ENCODE data around the gene ID1.
"Not testable (repeated sequence)": the region's sequence is repeated elsewhere in the genome, so short reads cannot be mapped to it uniquely, and the experiment has no call there.

The ID1 gene

DNA sequence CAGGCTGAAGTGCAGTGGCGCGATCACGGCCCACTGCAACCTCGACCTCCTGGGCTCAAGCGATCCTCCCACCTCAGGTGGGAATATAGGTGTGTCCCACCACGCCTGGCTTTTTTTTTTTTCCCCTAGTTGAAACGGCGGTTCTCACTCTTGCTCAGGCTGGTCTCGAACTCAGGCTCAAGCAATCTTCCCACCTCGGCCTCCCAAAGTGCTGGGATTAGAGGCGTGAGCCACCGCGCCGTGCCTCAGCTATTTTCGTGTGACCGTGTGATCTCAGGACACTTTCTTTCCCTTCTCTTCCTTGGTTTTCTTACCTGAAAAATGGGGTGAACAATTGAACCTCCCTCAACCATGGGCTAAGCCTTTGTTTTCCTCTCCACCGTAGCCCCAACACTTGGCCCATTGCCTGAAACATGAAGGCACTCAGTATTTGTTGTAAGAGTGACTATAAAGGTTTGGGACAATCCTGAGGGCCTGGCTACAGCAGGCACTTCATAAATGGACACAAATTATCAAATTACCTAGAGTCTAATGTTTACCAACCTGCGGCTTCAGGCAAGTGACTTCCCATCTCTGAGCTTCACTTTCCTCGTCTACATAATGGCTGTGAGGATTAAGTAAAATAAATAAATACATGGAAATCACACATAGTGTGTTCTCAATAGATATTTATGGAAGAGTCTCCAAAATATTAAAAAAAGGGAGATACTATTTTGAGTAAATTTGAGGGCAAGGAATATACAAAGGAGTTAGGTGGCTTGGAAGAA, 31.4 kb upstream of the ID1 start:
- no peak for DNase-seq

DNA sequence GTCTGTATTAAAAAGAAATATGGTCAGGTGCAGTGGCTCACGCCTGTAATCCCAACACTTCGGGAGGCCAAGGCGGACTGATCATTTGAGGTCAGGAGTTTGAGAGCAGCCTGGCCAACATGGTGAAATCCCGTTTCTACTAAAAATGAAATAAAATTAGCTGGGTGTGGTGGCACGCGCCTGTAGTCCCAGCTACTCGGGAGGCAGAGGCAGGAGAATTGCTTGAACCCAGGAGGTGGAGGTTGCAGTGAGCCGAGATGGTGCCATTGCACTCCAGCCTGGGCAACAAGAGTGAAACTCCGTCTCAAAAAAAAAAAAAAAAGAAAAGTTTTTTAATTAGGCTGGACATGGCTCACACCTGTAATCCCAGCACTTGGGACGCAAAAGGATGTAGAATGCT, 30.1 kb upstream of the ID1 start:
- DNase-seq, result not testable (repeated sequence)

GRCh38 chr20:31576751-31577150, 28.3 kb upstream of the ID1 start:
- DNase-seq, result no peak

GRCh38 chr20:31577194-31577593, 27.9 kb upstream of the ID1 start:
- no peak for DNase-seq

DNA sequence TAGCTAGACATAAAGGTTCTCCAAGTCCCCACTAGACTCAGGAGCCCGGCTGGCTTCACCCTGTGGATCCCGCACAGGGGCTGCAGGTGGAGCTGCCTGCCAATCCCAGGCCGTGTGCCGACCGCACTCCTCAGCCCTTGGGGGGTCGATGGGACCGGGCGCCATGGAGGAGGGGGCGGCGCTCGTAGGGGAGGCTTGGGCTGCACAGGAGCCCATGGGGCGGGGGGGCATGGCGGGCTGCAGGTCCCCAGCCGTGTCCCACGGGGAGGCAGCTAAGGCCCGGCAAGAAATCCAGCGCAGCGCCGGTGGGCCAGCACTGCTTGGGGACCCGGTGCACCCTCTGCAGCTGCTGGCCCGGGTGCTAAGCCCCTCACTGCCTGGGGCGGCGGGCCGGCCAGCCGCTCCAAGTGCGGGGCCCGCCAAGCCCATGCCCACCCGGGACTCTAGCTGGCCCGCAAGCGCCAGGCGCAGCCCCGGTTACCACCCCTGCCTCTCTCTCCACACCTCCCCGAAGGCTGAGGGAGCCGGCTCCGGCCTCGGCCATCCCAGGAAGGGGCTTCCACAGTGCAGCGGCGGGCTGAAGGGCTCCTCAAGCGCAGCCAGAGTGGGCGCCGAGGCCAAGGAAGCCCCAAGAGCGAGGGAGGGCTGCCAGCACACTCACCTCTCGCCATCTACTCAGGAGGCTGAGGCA, 26.5 kb upstream of the ID1 start:
- no peak for DNase-seq

- DNase-seq, result no peak
These were observed 25.8 kb upstream of the ID1 start for GRCh38 chr20:31579245-31579644.

- not testable (repeated sequence) for DNase-seq
These were observed 25.0 kb upstream of the ID1 start for GRCh38 chr20:31579941-31580651.

- no peak for DNase-seq
These were observed 24.4 kb upstream of the ID1 start for GRCh38 chr20:31580706-31581105.

DNA sequence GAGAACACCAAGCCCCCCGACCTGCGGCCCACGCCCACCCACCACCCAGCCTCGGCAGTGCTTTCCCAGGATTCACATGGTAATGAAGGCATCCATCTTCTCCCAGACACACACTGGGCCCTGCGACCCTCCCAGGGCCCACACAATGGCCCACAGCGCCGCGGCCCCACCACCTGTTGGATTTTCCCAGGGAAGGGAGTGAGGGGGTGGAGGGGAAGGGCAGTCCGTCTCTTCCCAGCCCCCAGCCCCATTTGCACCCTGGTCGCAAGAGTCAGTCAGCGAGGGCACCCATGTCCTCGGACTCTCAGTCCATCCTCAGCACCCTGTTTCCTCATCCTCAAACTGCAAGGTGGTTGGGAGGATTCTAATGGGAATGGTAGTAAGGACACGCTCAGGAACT, 23.7 kb upstream of the ID1 start:
- no peak for DNase-seq

DNA sequence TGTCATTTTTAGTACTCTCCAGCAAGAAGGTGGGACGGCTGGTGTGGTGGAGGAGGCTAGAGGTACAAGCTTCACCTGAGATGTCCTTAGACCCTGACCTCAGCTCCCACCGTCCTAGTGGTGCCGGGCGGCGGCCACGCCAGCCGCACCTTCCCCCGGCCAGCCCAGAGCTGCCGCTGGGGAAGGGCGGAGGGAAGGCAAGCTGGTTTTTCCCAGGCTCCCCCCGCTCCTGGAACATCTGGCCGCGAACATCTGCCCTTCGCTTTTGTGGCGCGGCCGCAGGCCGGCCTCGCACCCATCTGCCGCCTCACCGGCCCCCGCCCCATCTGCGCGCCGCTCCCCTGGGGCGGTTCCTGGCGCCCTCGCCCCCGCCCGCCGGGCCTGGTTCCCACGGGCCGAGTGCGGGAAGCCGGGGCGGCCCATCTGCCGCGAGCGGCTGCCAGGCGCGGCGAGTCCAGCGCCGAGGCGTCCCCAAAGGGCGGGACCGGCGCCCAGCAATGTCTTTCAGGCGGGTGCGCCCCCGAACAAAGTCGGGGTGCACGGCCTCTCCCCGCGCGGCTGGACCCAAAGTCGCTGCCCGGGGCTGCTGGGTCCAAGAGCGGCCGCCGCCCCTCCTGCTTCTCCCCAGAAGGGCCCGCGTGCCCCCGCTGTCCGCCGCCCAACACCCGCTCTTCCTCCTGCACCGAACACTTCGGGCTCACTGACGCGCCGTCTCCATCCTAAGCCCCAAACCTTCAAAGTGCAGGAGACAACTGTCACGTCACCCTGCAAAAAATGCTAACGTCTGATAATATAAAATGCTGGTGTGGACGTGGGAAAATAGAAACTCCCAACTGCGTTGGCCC, 17.3 kb upstream of the ID1 start:
- DNase-seq, result no peak

- DNase-seq, result no peak
These were observed 14.3 kb upstream of the ID1 start for GRCh38 chr20:31590717-31591225.

DNA sequence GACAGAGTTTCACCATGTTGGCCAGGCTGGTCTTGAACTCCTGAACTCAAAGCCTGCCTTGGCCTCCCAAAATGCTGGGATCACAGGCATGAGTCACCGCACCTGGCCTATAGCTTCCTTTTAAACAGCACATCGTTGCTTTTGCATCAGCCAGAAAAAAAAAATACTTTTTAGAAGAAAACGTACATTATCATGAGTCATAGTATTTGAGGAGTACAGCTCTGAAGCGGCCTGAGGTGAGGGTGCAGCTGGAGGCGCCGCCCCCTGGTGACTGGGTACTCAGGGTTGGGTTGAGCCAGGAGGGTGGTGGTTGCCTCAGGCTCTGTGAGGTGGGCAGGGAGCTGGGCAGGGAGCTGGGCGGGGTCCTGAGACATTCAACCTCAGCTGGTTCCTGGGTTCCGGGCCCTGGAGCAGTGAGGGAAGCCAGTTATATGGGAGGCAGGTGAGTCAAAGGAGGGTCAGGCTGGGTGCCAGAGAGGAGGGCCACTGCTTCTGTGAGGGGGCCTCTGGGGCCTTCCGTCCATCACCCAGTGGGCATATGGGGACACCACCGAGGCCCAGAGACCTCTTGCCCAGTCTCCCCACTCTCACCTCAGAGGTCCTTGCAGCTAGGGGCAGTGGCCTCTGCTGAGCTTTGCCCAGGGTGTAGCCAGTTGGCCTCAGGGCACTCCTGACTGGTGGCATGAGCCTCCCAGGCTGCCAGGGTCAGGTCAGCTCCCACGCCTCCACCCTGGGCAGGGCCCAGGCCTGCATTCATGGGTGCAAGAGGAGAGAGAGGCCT, 11.7 kb upstream of the ID1 start:
- no peak for DNase-seq

DNA sequence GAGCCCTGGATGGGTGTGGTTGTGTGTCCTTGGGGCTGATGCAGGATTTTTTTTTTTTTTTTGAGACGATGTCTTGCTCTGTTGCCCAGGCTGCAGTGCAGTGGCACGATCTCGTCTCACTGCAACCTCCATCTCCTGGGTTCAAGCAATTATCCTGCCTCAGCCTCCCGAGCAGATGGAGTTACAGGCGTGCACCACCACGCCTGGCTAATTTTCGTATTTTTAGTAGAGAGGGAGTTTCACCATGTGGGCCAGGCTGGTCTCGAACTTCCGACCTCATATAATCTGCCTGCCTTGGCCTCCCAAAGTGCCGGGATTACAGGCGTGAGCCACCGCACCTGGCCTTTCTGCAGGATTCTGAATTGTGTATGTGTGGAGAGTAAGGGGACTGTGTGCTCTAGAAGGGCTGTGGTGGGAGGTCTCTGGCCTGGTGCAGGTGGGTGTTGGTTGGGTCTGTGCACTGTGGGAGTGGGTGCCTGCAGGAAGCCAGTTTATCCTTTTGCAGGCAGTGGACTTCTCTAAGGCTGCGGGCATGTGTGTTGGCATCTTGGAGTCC, 11.0 kb upstream of the ID1 start:
- no peak for DNase-seq

DNA sequence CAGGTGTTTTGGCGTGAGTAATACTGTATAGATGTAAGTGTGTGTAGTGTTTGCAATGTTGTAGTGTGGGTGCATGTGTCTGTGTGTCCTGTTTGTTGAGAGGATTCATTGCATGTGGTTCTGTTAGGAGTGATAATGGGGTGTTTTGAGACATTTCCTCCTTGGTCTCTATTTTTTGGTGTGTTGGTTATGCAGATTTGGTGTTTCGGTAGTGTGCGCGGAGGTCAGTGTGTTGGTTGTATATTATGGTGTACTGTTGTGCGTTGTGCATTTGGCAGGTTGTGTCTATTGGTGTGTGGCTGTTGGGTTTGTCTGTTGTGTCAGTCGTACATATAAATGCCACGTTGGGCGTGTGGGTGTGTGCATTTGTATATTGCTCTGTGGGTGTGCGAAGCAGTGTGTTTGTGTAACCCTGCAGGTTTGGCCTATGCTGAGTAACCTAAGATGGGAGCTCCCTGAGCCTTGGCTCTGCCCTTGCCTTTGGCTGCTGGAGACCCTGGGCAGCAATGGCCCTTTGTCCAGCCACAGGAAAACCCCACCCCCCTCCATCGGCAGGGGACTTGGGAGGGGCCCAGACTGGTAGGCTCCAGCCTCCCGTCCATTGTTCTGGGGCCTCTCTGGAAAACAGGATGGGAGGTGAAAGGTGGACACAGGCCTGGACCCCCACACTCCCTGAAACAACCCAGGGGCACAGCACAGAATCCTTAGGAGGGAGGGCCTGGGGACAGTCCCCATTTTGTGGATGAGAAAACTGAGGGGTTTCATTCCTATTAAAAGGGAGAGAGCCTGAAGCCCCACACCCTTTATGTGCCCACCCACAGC, 10.3 kb upstream of the ID1 start:
- DNase-seq, result no peak

DNA sequence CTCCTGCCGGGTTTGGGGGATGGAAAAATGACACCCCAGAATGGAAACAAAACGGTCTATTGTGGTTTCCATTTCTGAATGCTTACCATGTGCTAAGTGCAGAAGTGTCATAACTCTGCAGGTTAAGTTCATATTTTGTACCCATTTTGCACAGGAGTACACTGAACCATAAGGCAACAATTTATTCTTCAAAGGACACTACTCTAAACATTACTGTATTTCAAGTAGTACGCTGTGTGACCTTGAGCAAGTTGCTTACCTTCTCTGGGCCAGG, 9.8 kb upstream of the ID1 start:
- DNase-seq, result no peak

DNA sequence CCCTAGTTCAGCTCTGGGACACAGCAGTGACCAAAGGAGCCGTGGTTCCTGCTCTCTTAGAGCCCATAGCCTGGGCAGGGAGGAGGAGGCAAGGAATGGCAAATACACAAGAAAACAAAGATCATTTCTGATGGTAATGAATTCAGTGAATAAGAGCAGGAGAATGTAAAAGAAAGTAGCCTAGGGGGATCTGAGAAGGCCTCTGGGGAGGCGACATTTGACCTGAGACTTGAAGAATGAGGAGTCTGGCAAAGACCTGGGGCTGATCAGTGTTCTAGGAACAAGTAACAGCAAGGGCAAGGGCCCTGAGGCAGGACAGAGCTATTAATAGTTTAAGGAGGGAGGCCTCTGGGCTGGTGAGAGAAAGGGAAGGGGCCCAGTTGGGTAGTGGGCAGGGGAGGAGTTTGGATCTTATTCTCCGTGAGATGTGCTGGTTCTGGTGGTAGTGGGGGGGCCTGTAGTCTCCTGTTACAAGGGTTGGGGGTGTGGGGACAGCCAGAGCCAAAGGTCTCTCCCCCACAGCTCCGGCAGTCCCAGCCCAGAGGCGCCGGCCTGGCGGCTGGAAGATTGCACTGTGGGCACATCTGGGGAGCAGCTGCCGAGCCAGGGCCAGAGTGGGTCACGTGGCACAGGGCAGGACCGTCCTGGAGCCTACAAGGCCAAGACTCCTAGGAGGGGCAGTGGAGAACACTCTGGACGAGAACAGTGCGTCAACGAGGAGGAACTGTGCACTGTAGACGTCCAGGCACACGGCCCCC, 9.3 kb upstream of the ID1 start:
- DNase-seq, result no peak

DNA sequence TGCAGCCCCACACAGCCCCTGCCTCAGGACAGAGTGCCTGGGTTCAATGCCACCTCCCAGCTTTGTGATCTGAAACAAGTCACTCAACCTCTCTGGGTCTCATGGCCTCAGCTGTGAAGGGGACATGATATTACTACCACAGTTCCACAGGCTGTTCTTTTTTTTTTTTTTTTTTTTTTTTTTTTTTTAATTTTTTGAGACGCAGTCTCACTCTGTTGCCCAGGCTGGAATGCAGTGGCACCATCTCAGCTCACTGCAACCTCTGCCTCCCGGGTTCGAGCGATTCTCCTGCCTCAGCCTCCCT, 8.7 kb upstream of the ID1 start:
- not testable (repeated sequence) for DNase-seq

GRCh38 chr20:31596831-31597480, 8.1 kb upstream of the ID1 start:
- DNase-seq, result no peak

- no peak for DNase-seq
These were observed 7.6 kb upstream of the ID1 start for GRCh38 chr20:31597481-31597855.

GRCh38 chr20:31602431-31602778, 2.7 kb upstream of the ID1 start:
- no peak for DNase-seq
